GM10266 (cell line): ENCODE results near the gene TTC34.
"Not testable (repeated sequence)": the region's sequence is repeated elsewhere in the genome, so short reads cannot be mapped to it uniquely, and the experiment has no call there.

Source experiments
- DNase-seq: peaks from one replicate; pipeline ENCODE4 v3.0.0; 2012; ENCODE audit errors: extremely low spot score
- CTCF ChIP-seq: IDR thresholded peaks from 2 replicates; pipeline ENCODE4 v1.5.1; 2012; ENCODE audit warnings: mild to moderate bottlenecking, low read depth; ENCODE audit not compliant: control insufficient read depth, insufficient read depth; ENCODE audit errors: missing control alignments

TTC34 gene

DNA sequence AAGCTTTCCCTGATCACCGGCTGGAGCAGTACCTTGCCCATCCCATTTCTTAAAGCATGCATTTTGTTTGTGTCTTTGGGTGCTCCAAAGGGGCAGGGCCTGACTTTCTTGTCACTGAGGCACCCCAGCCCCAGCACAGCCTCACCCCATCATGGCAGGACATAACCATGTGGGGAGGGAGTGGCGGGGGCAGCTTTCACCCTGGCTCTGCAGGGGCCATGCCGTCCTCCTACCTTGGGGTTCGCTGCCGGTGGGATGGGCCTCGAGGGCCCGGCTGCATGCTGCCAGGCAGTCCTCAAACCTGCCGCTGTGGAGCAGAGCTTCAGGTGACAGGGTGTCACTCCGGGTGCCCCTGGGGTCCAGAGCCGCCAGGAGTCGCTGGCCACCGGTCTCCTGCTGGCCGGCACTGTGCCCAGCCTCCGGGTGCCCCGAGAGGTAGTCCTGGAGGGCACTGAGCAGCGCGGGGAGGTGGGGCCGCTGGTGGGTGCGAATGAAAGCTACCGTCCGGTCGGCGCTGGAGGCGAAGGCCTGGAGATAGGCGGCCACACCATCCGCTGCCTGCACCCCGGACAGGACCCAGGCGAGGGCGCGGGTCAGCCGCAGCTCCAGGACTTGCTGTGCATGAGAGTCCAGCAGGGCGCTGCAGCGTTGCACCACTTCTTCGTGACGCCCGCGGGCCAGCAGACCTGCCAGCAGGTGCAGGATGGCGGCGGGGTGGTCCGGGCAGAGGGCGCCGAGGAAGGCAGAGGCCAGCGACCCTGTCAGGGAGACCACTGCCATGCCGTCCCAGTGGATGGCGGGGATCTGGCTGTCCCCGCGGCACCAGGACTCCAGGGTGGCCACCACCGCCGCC, 1.5 kb downstream of the TTC34 start:
- no peak for DNase-seq
- TF ChIP-seq CTCF, result no peak

GRCh38 chr1:2798958-2799357, 2.5 kb downstream of the TTC34 start:
- DNase-seq, result not testable (repeated sequence)

GRCh38 chr1:2797741-2798016, 3.8 kb downstream of the TTC34 start:
- TF ChIP-seq CTCF, result no peak

DNA sequence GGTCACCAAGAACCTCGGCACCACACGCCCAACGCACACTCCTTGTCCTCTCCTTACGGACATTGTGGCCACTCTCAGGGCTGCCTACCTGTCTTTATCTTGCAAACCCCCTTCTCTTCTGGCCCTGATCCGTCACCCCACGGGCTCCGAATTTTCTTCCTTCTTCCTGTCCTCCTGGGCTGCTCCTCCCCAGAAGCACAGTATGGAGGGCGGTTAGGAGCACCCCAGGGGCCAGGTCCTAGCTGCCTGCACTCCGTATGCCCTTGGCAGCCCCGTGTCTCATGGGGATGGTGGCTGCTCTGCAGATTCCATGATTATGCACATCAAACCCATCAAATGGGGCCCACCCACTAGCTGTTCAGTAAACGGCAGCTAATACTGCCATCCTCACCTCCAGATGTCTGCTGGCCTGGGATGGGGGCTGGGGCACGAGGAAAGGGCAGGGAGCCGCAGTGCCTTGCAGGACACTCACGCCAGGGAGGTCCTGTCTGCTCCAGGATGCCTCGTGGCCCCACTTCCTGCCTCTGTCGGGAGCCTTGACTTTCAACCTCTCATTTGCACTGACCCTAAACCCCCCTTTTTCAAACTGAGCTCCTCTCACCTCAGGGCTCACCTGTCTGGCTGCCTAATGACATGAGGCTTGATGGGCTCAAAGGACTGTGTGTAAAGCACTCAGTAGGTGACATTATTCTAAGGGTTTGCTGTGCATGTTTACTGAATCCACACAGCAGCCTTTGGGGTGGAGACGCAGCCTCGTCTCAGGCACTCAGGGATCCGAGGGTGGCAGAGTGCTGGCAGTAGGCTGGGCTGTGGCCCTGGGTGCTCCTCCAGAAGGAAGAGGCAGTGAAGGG, 4.4 kb downstream of the TTC34 start:
- no peak for DNase-seq
- no peak for TF ChIP-seq CTCF

More at GRCh38 chr1:2797741-2798016, 3.8 kb downstream of the TTC34 start:
- DNase-seq, result no peak

- no peak for TF ChIP-seq CTCF
- DNase-seq, result no peak
These were observed 5.6 kb downstream of the TTC34 start for GRCh38 chr1:2795926-2796325.

DNA sequence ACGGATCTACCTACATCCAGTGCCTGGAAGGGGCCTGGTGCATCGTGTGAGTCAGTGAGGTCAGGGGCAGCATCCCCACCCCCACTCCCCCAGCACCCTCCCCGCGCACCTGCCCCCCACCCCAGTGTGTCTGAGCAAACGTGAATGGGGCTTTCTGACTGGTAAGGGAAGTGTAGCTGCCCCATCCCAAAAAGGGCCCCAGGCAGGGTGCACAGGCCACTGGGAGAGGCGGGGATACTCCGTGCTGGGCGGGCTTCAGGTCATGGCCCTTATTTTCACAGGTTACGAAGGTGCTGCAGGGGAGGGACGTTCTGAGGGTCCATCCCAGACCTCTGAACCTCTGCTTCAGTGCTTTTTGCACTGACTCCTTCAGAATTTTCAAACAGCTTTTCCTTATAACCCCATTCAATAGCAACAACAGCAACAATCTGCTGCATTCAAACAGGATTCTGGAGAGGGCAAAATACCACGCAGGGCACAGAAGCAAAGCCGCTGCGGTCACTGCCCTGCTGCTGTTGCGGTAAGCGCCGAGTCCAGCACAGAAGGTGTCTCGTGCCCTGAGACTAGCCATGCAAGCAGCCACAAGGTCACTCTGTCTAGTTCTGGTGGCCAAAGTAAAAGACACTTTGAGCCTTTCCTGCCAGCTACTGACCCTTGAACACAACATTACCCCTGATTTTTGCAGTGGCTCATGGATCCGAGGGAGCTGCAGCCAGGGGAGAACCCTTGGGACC, 10.3 kb downstream of the TTC34 start:
- no peak for DNase-seq
- TF ChIP-seq CTCF, result no peak

DNA sequence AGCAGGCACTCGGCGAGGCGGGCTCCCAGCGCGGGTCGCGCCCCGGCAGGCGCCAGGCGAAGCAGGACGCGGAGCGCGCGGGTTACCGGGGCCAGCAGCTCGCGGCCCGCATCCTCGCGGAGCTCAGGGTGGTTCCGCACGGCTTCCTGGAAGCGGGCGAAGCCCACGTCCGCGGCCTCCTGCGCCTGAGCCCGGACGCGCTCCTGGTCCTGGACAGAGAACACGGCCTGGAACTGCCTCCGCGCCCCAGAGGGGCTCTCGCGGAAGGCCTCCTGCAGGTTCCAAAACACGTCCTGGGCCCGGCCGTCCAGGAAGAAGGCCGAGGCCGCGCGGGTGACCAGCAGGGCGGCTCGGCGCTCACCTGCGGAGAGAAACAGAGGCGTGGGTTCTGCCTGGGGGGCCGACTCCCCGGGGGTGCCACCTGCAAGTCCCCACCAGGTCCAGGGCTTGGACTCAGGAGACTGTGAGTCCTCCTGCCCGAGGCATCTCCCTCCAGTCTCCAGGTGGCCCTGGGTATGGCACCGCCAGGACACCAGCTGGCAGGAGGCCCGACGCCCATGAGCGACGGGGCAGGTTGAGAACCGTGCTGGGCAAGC, 11.4 kb downstream of the TTC34 start:
- TF ChIP-seq CTCF, result no peak
- no peak for DNase-seq
